ENCODE data around the gene PPM1N.
"Not testable (repeated sequence)": the region's sequence is repeated elsewhere in the genome, so short reads cannot be mapped to it uniquely, and the experiment has no call there.

Gene PPM1N

GRCh38 chr19:45505996-45506245 lies 7.7 kb downstream of the PPM1N start:
- no peak for FAIRE-seq
- TF ChIP-seq SPI1 (IDR thresholded peaks at IDR 0.05; ENCODE audit: low read depth, low read length) (no peak), POU2F2 (IDR thresholded peaks at IDR 0.05; ENCODE audit: low read depth, low read length) (no peak), POLR2A (IDR thresholded peaks at IDR 0.05; ENCODE audit: low read depth, low read length) (no peak), POLR2AphosphoS5 (IDR thresholded peaks at IDR 0.05; ENCODE audit: low read depth, low read length) (no peak), PAX5 (IDR thresholded peaks at IDR 0.05; ENCODE audit: insufficient read depth, low read length, severe bottlenecking) (no peak)
- DNase-seq (ENCODE audit: insufficient read length, low spot score) = no peak

GRCh38 chr19:45506246-45506988 lies 8.2 kb downstream of the PPM1N start:
- peak; percentile 86 for DNase-seq (ENCODE audit: insufficient read length, low spot score)
- 0 out of 2 replicates have a peak, but pooled peaks have one; percentile 37 for TF ChIP-seq POLR2A (IDR thresholded peaks at IDR 0.05; ENCODE audit: low read depth, low read length)
- TF ChIP-seq TAF1 (IDR thresholded peaks at IDR 0.05; ENCODE audit: low read depth, low read length) = no peak
- TF ChIP-seq PAX5 (IDR thresholded peaks at IDR 0.05; ENCODE audit: insufficient read depth, low read length, severe bottlenecking) = peak; percentile 43
- no peak for TF ChIP-seq POU2F2 (IDR thresholded peaks at IDR 0.05; ENCODE audit: low read depth, low read length)
- TF ChIP-seq POLR2AphosphoS5 (IDR thresholded peaks at IDR 0.05; ENCODE audit: low read depth, low read length) = 0 out of 2 replicates have a peak, but pooled peaks have one; percentile 32
- TF ChIP-seq SPI1 (IDR thresholded peaks at IDR 0.05; ENCODE audit: low read depth, low read length) = no peak; the same call in 1 of the 2 replicates
- FAIRE-seq = peak; percentile 95

- TF ChIP-seq TAF1 (IDR thresholded peaks at IDR 0.05; ENCODE audit: low read depth, low read length) (peak; percentile 94), POLR2A (IDR thresholded peaks at IDR 0.05; ENCODE audit: low read depth, low read length) (peak; percentile 98), POU2F2 (IDR thresholded peaks at IDR 0.05; ENCODE audit: low read depth, low read length) (peak; percentile 90), POLR2AphosphoS5 (IDR thresholded peaks at IDR 0.05; ENCODE audit: low read depth, low read length) (peak; percentile 97), SPI1 (IDR thresholded peaks at IDR 0.05; ENCODE audit: low read depth, low read length) (no peak), PAX5 (IDR thresholded peaks at IDR 0.05; ENCODE audit: insufficient read depth, low read length, severe bottlenecking) (no peak)
- DNase-seq (ENCODE audit: insufficient read length, low spot score) (peak; percentile 74), FAIRE-seq (peak; percentile 95)
Observed at GRCh38 chr19:45506989-45507871, 9.0 kb downstream of the PPM1N start, which contains the start of gene VASP. VASP (plus strand) TSS chr19:45507479; CDS start chr19:45507772, 293 bp downstream.

- TF ChIP-seq PAX5 (IDR thresholded peaks at IDR 0.05; ENCODE audit: insufficient read depth, low read length, severe bottlenecking) (no peak), TAF1 (IDR thresholded peaks at IDR 0.05; ENCODE audit: low read depth, low read length) (no peak), POLR2A (IDR thresholded peaks at IDR 0.05; ENCODE audit: low read depth, low read length) (no peak), SPI1 (IDR thresholded peaks at IDR 0.05; ENCODE audit: low read depth, low read length) (no peak), POLR2AphosphoS5 (IDR thresholded peaks at IDR 0.05; ENCODE audit: low read depth, low read length) (no peak), POU2F2 (IDR thresholded peaks at IDR 0.05; ENCODE audit: low read depth, low read length) (no peak)
- DNase-seq (ENCODE audit: insufficient read length, low spot score) (no peak), FAIRE-seq (no peak)
Observed at GRCh38 chr19:45507872-45508416, 9.7 kb downstream of the PPM1N start.

GRCh38 chr19:45508417-45508860 lies 10.2 kb downstream of the PPM1N start:
- no peak for DNase-seq (ENCODE audit: insufficient read length, low spot score)
- peak; percentile 31 for FAIRE-seq
- TF ChIP-seq POLR2A (IDR thresholded peaks at IDR 0.05; ENCODE audit: low read depth, low read length) = no peak
- TF ChIP-seq POU2F2 (IDR thresholded peaks at IDR 0.05; ENCODE audit: low read depth, low read length) = peak; percentile 5; the same call in 1 of the 2 replicates
- no peak for TF ChIP-seq SPI1 (IDR thresholded peaks at IDR 0.05; ENCODE audit: low read depth, low read length)
- 0 out of 2 replicates have a peak, but pooled peaks have one; percentile 28 for TF ChIP-seq TAF1 (IDR thresholded peaks at IDR 0.05; ENCODE audit: low read depth, low read length)
- no peak for TF ChIP-seq POLR2AphosphoS5 (IDR thresholded peaks at IDR 0.05; ENCODE audit: low read depth, low read length)
- TF ChIP-seq PAX5 (IDR thresholded peaks at IDR 0.05; ENCODE audit: insufficient read depth, low read length, severe bottlenecking) = no peak

- DNase-seq (ENCODE audit: insufficient read length, low spot score) (peak; percentile 75), FAIRE-seq (peak; percentile 84)
- 0 out of 2 replicates have a peak, but pooled peaks have one; percentile 9 for TF ChIP-seq TAF1 (IDR thresholded peaks at IDR 0.05; ENCODE audit: low read depth, low read length)
- no peak for TF ChIP-seq SPI1 (IDR thresholded peaks at IDR 0.05; ENCODE audit: low read depth, low read length)
- TF ChIP-seq PAX5 (IDR thresholded peaks at IDR 0.05; ENCODE audit: insufficient read depth, low read length, severe bottlenecking) = no peak
- TF ChIP-seq POLR2AphosphoS5 (IDR thresholded peaks at IDR 0.05; ENCODE audit: low read depth, low read length) = peak; percentile 65; the same call in 1 of the 2 replicates
- no peak; the same call in 1 of the 2 replicates for TF ChIP-seq POU2F2 (IDR thresholded peaks at IDR 0.05; ENCODE audit: low read depth, low read length)
- TF ChIP-seq POLR2A (IDR thresholded peaks at IDR 0.05; ENCODE audit: low read depth, low read length) = peak; percentile 76
Observed at GRCh38 chr19:45508861-45509691, 10.8 kb downstream of the PPM1N start.

- no peak for FAIRE-seq
- TF ChIP-seq POLR2AphosphoS5 (IDR thresholded peaks at IDR 0.05; ENCODE audit: low read depth, low read length) (no peak), POLR2A (IDR thresholded peaks at IDR 0.05; ENCODE audit: low read depth, low read length) (no peak), TAF1 (IDR thresholded peaks at IDR 0.05; ENCODE audit: low read depth, low read length) (no peak), POU2F2 (IDR thresholded peaks at IDR 0.05; ENCODE audit: low read depth, low read length) (no peak), SPI1 (IDR thresholded peaks at IDR 0.05; ENCODE audit: low read depth, low read length) (no peak), PAX5 (IDR thresholded peaks at IDR 0.05; ENCODE audit: insufficient read depth, low read length, severe bottlenecking) (no peak)
Observed at GRCh38 chr19:45509692-45510015, 11.4 kb downstream of the PPM1N start.

GRCh38 chr19:45510352-45510751 lies 12.1 kb downstream of the PPM1N start:
- not testable (repeated sequence) for DNase-seq (ENCODE audit: insufficient read length, low spot score); FAIRE-seq

More at GRCh38 chr19:45509692-45510015, 11.4 kb downstream of the PPM1N start:
- no peak for DNase-seq (ENCODE audit: insufficient read length, low spot score)

All from GM12891 (cell line).